Osteocyte (in vitro differentiated cells): Measurements from ENCODE around the gene CNTNAP2. TPM values are rescaled to one million over a fixed set of nuclear protein-coding genes. Genes with fewer than 3 reads are reported as not detected.

Source experiments
- DNase-seq: peaks from one replicate; pipeline ENCODE4 v3.0.0; 2021; ENCODE audit warnings: mixed read lengths; ENCODE audit not compliant: unreplicated experiment; ENCODE audit errors: extremely low spot score
- H3K27ac Mint-ChIP-seq: one replicate; pipeline ENCODE4 v1.8.0; 2021; ENCODE audit warnings: mild to moderate bottlenecking, mixed read lengths; ENCODE audit not compliant: unreplicated experiment
- H3K27me3 Mint-ChIP-seq: one replicate; pipeline ENCODE4 v1.8.0; 2021; ENCODE audit warnings: mixed read lengths; ENCODE audit not compliant: unreplicated experiment
- H3K36me3 Mint-ChIP-seq: one replicate; pipeline ENCODE4 v1.8.0; 2021; ENCODE audit warnings: mixed read lengths; ENCODE audit not compliant: unreplicated experiment
- H3K4me1 Mint-ChIP-seq: one replicate; pipeline ENCODE4 v1.8.0; 2021; ENCODE audit warnings: mixed read lengths; ENCODE audit not compliant: unreplicated experiment
- H3K4me3 Mint-ChIP-seq: one replicate; pipeline ENCODE4 v1.8.0; 2021; ENCODE audit warnings: mild to moderate bottlenecking, moderate library complexity, mixed read lengths; ENCODE audit not compliant: unreplicated experiment
- H3K9me3 Mint-ChIP-seq: one replicate; pipeline ENCODE4 v1.8.0; 2021; ENCODE audit warnings: mixed read lengths; ENCODE audit not compliant: unreplicated experiment
- CTCF ChIP-seq: fragments of 200-600 bp; sonication (generic); IDR thresholded peaks from 2 replicates; pipeline ENCODE4 v1.5.0; 2021; ENCODE audit warnings: antibody characterized with exemption, mild to moderate bottlenecking, moderate library complexity
- total RNA-seq: library from RNA; stranded (reverse); gene quantifications from 2 replicates; pipeline ENCODE4 v1.2.1, GENCODE V29; 2021

The CNTNAP2 gene
- total RNA-seq, 1 donor from 2014 or later = 1.4 TPM

GRCh38 chr7:148433521-148434180 lies 2317.1 kb downstream of the CNTNAP2 start:
- Mint-ChIP-seq H3K27me3 (no peaks in the 10 kb centered on the region), H3K9me3 (no peaks in the 10 kb centered on the region), H3K4me3 (no peak overlapping the region), H3K27ac (no peak overlapping the region), H3K36me3 (no peaks in the 10 kb centered on the region), H3K4me1 (no peaks in the 10 kb centered on the region)
- DNase-seq = no peak
- TF ChIP-seq CTCF = no peak

GRCh38 chr7:148434181-148434757 lies 2317.7 kb downstream of the CNTNAP2 start:
- Mint-ChIP-seq H3K4me3 (no peak overlapping the region), H3K36me3 (no peaks in the 10 kb centered on the region), H3K9me3 (no peaks in the 10 kb centered on the region), H3K4me1 (no peaks in the 10 kb centered on the region), H3K27ac (no peak overlapping the region), H3K27me3 (no peaks in the 10 kb centered on the region)
- no peak for DNase-seq
- TF ChIP-seq CTCF = no peak

- H3K36me3 Mint-ChIP-seq = no peaks in the 10 kb centered on the region
- no peak overlapping the region for H3K4me3 Mint-ChIP-seq
- no peaks in the 10 kb centered on the region for H3K27me3 Mint-ChIP-seq
- no peak for DNase-seq
- TF ChIP-seq CTCF = no peak
- no peaks in the 10 kb centered on the region for H3K9me3 Mint-ChIP-seq
- no peaks in the 10 kb centered on the region for H3K4me1 Mint-ChIP-seq
- H3K27ac Mint-ChIP-seq = no peak overlapping the region
These were observed 2318.3 kb downstream of the CNTNAP2 start for GRCh38 chr7:148434887-148435286.

GRCh38 chr7:148435715-148436114 lies 2319.1 kb downstream of the CNTNAP2 start:
- no peaks in the 10 kb centered on the region for H3K27me3 Mint-ChIP-seq
- TF ChIP-seq CTCF = no peak
- H3K36me3 Mint-ChIP-seq = no peaks in the 10 kb centered on the region
- DNase-seq = no peak
- H3K9me3 Mint-ChIP-seq = no peaks in the 10 kb centered on the region
- H3K27ac Mint-ChIP-seq = no peak overlapping the region
- no peaks in the 10 kb centered on the region for H3K4me1 Mint-ChIP-seq
- H3K4me3 Mint-ChIP-seq = no peak overlapping the region

GRCh38 chr7:148436135-148436534 lies 2319.5 kb downstream of the CNTNAP2 start:
- H3K4me1 Mint-ChIP-seq = no peaks in the 10 kb centered on the region
- H3K36me3 Mint-ChIP-seq = no peaks in the 10 kb centered on the region
- no peak for DNase-seq
- no peaks in the 10 kb centered on the region for H3K27me3 Mint-ChIP-seq
- no peak overlapping the region for H3K27ac Mint-ChIP-seq
- H3K9me3 Mint-ChIP-seq = no peaks in the 10 kb centered on the region
- no peak for TF ChIP-seq CTCF
- no peak overlapping the region for H3K4me3 Mint-ChIP-seq
